ENCODE results near the gene PRKCZ.

The PRKCZ gene

GRCh38 chr1:2229037-2229864, 179.0 kb downstream of the PRKCZ start:
- DNase-seq (ENCODE audit: low read depth) = no peak

- DNase-seq (ENCODE audit: low read depth) = no peak
These were observed 179.9 kb downstream of the PRKCZ start for GRCh38 chr1:2229911-2230731.

DNA sequence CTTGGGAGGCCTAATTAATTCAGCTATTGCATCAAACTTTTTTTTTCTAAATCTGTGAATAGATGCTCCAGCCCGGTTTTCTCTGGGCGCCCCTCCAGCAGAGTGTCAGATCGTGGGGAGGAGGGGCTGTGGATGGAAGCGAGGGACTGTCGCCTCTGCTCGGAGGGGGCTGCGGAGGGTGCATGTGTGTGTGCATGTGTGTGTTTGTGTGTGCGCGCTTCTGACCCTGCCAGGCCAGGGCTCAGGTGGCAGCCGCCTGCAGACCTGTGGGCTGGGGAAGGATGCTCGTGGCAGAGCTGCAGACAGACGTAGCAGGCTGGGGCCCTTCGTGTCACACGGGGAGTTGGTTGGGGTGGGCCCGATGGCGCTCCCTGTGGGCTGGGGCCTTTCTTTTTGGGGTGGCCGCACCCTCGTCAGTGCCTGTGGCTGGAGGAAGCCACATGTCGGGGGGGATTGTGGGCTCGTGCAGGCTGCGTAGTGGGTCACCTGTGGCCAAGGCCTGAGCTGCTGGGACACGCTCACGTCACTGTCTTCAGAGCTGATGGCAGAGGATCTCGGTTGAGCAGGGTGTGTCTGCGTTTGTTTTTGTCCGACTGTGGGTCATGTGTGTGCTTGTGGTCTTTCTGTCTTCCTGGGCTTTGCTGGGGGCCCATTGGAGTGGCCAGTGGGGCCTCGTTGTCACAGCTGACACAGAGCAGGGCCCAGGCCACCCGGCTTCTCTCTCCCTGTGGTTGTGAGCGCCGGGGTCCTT, 180.7 kb downstream of the PRKCZ start:
- no peak for DNase-seq (ENCODE audit: low read depth)

GRCh38 chr1:2231532-2232254, 181.5 kb downstream of the PRKCZ start:
- no peak for DNase-seq (ENCODE audit: low read depth)

GRCh38 chr1:2232255-2232915, 182.2 kb downstream of the PRKCZ start:
- no peak for DNase-seq (ENCODE audit: low read depth)

GRCh38 chr1:2232916-2233438, 182.8 kb downstream of the PRKCZ start:
- DNase-seq (ENCODE audit: low read depth) = no peak

GRCh38 chr1:2233468-2233867, 183.3 kb downstream of the PRKCZ start:
- no peak for DNase-seq (ENCODE audit: low read depth)

- peak; percentile 91 for DNase-seq (ENCODE audit: low read depth)
These were observed 184.0 kb downstream of the PRKCZ start for GRCh38 chr1:2233997-2234761.

- no peak for DNase-seq (ENCODE audit: low read depth)
These were observed 184.5 kb downstream of the PRKCZ start for GRCh38 chr1:2234762-2235113.

Data from GM04504 (cell line).